NCI-H748 (cell line): Measurements from ENCODE around the gene FERMT1.
"Not testable (repeated sequence)": the region's sequence is repeated elsewhere in the genome, so short reads cannot be mapped to it uniquely, and the experiment has no call there.

Experiments used
- DNase-seq: peaks from one replicate; lab custom pipeline; 2025; ENCODE audit not compliant: unreplicated experiment; lab: John Stamatoyannopoulos, UW

The FERMT1 gene

DNA sequence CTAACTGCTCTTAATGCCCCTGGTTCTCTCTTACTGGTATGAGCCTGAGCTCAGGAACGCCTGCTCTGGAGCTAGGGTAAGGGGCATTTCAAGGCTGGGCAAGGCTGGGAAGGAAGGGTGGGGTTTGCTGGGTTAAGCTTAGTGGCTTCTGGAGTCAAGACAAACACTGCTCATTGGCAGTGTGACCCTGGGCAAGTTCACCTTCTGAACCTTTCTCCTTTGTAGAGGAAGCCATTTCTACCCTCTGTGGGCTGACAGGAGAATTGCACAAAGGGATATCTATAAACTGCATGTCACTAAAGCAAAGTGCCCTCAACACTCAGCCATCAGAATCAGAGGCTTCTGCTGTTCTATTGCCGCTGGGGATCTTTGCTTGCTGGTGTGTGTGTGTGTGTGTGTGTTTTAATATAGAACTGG, 48.7 kb downstream of the FERMT1 start:
- DNase-seq = peak; percentile 82

DNA sequence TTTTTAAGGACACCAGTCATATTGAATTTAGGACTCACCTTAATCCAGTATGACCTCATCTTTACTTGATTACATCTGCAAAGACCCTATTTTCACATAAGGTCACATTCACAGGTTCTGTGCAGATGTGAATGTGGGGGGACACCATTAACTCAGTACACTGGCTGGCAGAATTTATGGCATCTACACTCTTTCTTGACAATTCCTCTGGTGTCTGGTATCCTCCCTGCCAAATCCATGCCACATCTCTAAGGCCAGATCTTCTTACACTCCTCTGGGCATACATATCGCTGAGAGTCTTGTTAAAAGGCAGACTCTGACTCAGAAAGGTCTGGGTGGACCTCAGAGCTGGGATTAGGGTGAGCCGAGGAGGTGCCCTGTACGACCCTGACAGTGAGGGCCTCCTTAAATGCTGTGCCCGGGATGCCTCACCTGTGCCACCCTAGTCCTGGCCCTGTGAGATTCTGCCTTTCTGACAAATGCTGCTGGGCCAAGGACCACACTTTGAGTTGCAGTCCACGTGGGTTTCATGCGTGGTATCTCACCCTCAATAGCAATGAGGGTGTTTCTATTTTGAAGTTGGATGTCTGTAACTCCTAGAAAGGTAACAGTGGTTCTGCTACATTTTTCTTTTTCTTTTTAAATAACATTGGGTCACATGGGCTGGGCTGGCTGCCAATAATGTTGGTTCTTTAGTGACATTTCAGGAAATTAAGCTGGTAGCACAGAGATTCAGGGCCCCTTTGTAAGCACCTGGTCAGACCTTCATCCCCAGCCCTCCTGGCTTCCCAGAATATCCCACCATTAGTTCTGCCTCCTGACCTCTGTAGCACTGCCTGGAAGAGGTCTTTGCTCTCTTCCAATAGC, 51.8 kb downstream of the FERMT1 start:
- DNase-seq = no peak

DNA sequence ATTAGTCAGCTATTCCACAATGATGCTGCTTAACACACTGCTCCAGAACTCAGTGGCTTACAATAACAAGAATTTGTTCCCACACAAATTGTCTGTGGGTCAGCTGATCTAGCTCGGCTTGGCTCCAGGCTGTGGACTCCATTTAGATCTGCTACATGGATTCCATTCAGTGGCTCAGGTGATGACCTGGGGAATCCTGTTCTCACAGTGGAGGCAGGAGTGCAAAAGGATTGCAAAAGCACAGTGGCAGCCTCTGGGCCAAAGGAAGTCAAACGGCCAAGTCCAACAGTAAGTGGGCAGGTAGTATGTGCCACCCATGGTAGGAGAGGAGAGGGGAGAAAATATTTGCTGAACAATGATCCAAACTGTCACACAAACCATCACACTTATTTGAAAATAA, 53.2 kb downstream of the FERMT1 start:
- no peak for DNase-seq

DNA sequence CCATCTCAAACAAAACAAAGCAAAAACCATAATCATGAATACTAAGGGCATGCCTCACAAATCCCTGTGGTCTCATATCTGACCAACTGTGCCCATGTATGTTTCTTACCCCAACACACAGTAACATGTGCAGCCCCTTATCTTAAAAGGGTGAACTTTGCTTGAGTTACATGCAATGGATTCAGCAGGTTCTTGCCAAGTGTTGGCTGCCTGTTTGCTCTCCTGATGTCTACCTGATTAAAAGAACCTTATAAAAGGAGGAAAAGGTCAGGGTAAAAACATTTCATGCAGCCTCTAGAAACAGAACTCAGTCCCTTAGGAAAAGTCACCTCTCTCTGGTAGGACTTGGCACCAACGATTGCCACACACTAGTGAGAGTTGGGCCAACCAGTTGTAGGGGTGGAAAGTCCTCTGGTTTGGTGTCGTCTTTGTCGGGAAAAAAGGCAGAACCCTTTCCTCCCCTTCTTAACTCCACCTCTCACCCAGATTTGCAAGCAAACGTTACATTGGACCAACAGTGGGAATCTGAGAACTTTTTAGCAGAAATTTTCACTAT, 55.0 kb downstream of the FERMT1 start:
- no peak for DNase-seq

DNA sequence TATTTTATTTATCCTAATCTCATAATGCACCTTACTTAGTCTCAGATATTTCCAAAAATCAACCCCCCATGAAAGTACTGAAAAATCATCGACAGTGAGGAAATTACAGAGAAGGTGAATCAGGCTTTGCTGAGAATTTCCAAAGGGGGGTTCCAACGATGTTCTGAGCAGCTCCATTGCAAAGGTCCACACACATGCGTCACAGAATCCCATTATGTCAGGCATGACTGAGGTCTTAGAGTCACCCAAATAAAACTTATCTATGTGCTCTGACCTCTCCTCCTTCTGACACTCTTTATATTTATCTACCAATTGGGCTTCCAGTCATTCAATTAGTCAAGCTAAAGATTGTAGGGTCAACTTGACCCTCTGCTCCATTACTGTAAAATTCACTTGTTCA, 56.2 kb downstream of the FERMT1 start:
- DNase-seq = no peak

DNA sequence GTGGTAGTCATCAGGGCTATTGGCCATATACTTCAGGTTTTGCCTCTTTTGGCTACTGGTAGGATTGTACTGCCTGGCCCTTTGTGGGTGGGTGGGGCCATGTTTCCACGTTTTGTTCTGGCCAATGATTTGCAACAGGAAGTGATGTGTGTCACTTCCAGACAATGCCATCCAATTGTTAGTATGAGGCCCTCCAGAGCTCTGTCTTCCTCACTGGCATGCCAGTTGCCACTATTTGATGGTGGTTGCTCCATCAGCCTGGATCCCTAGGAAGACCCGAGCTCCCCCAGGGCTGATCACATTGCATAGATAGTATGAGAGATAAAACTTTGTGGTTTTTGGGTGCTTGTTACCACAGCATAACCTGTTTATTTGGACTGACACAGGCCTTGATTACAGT, 61.3 kb downstream of the FERMT1 start:
- no peak for DNase-seq

DNA sequence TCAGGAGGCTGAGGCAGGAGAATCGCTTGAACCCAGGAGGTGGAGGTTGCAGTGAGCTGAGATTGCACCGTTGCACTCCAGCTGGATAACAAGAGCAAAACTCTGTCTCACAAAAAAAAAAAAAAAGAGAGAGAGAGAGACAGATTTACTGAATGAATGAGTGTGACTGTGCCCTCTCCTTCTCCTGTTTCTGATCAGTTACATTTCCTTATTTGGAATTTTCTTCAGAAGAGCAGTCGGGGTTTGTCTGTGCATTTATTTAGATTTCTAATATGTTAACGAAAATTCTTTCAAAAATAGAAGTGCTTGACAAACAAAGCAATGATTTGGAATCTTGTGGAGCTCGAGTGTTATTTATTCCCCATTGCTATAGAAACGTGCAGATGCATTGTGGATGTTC, 62.6 kb downstream of the FERMT1 start:
- DNase-seq = no peak

DNA sequence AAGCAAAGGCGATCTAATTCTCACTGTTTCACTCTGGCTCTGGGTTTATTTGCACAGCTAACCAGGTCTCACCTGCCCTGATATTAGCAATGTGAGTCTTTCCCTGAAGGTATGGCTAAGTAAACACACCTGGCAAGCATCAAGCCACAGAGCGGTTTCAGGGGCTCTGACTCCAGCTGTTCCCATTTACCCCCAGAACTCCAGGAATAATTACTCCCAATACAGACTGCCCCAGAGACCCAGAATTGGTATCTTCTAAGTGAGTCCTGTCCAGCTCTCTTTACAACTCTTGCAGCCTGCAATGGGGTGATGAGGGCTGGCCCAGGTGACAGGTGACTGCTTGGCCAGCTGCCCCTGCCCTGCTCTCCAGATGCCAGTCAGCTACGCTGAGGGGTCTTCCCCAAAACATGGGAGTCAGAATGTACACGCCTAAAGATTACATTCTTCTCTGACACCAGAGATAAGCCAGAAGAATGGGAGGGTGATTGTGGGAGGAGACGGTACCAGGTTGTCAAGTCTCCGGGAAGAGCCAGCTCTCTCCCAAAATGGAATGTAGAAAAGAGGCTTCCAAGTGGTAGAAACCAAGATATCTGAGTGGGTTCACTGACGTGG, 64.0 kb downstream of the FERMT1 start:
- peak; percentile 99 for DNase-seq

DNA sequence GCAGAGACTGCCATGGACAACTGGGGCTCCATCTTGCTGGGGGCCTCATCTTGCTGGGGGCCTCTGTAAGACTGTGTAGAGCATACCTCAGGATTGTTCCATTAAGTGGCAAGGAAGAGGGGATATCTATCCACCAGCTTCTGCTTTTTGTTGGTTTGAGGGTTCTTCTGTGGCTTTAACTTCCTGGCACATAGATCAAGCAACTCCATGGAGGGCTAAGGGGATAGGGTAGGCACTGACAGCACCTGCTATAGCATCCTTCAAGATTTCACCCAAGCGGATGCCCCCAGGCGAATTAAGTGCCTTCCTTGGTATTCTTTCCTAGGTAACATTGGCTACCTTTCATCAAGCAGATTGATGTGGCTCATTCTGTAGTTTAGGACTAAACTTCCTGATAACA, 65.1 kb downstream of the FERMT1 start:
- DNase-seq = no peak

DNA sequence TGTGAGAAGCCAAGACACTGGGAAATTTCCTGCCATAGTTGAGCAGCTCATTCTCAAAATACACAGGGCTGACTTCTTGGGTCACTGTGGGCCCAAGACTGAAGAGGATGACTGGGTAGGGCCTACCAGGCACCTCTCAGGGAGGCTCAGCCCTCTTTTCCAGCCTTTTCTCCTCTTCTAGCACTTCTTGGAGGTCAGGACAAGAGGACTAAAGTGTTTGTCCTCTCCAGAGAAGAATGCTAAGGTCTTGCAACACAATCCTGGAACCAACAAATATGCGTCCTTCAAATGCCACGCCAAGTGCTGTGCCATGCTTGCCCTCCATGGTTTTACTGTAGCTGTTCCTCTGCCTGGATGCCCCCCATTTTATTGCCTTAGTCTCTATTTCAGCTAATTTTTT, 65.7 kb downstream of the FERMT1 start:
- DNase-seq = no peak

DNA sequence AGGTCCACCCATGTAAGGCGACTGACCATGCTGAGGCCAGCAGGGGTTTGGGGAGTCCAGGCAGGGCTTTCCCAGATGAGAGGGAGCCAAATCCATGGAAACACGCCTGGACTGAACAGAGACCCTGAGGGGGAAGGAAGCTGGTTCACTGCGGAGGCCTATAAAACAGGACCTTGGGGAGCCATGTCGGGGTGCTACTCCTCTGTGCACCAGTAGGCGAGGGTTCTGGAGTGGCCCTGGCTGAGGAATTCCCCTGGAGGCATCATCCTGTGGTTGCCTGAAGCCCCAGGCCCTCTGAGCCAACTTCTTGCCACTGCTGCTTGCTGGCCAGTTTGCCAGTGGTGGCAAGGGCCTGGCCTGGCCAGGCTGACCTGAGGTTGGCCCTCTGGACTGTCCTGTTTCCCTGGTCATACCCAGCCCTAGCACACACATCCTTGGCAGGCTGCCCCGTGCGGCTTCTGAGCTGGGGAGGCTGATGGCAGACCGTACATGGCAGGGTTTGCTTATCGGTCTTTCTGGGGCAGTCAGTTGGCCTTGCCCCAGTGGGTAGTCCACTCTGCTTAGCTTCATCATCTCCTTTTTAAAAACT, 66.8 kb downstream of the FERMT1 start:
- DNase-seq = no peak

DNA sequence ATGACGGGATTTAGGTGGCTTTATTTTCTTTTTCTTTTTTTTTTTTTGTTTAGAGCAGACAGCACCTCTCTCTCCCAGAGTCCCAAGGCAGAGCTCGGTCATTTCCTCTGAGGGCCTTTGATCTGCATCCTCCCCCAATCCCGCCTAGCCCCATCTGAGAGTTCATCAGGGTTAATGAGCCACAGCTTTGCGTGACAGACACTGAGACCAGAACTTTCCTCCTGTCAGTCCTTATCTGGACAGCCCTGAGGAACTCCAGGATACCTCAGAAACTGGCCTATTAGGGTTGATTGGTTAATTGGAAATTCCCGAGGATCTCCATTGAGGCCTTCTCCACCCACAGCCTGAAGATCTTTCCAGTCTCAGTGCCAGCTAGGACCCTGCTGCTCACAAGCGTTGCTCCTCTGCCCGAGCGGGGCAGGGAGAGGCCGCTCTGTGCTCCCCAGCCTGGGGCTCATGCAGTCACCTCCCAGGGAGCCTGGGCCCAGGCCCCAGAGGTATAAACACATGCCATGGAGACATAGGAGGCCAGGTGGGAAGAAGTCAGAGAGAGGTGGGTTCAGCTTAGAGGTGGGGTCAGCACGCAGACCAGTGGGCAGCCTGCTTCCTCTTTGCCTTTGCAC, 67.6 kb downstream of the FERMT1 start:
- DNase-seq = no peak

DNA sequence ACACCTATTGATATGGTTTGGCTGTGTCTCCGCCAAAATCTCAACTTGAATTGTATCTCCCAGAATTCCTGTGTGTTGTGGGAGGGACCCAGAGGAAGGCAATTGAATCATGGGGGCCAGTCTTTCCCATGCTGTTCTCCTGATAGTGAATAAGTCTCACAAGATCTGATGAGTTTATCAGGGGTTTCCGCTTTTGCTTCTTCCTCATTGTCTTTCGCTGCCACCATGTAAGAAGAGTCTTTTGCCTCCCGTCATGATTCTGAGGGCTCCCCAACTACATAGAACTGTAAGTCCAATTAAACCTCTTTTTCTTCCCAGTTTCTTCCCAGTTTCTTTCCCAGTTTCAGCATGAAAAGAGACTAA, 68.2 kb downstream of the FERMT1 start:
- not testable (repeated sequence) for DNase-seq

DNA sequence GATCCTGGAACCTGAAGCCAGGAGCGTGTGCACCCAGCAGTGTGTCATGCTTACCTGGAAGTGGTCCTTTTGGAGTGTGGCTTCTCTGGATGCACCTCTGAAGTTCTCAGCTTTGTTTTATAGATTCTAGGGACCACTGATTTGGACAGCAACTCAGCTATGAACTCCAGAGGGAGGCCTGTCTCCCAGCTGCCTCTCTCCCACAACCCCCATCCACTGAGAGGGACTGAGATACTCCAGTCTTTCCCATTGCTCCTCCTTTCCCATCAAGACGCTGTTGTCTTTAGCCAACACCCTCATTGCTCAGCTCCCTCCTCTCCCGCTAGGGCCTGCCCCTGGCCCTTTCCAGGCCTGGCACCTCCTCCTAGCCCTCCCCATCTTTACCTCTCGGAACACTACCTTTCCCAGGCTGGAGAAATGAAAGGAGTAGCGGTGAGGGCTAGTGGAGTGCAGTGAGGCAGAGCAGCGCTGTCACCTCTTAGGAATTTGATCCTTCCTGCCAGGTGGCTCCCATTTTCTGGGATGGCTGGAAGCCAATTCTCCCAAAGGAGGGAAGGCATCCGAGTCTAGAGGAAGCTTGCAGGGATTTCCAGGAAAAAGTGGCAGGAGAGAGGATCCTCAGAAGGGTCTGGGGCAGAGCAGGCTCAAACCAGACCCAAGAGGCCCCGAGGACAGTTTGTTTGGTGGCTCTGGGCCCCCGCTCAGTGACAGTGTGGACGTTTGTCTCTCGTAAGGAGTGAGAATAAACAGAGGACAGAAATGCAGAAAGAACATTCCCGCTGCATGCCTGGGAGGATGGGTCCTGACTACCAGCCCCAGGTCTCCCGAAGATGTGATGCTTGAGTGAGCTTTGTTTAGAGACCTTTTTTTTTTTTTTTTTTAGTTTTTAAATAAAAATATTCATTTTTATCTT, 68.8 kb downstream of the FERMT1 start, which contains the start of gene LRRN4:
LRRN4 (minus strand) TSS at position 285 of the 913 bp plus-strand sequence. CDS start 1,261 bp downstream, outside the sequence.
- DNase-seq = peak; percentile 85

DNA sequence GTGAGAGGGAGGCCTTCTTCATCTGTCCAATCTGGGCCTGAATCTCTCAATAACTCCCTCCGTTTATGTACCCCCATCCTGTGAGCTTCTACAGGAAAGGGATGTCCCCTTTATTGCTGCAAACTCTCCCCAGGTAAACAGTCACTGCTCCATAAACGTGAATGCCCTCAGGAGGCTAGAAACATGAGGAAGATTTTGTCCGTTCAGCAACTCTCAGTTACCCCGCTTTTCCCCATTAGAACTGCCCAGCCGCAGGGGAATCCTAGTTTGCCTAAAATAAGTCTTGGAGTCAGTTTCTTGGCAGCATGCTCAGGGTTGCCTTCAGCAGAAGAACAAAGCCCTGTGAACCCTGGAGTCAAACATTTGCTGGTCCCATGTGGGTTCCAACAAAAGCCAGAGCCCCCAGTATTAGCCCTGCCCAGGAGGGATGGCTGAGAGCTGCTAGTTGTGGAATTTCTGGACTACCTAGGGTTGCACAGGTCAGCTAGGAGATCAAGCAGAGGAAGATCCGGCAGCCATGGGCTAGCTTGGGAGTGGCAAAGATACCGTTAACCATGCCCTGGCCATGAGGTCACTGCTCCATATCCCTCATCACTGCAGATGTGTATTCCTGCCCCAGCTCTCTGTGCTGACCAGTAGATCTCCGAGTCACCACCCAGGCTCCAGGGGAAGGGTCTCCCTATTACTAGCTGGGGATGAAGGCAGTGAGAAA, 69.6 kb downstream of the FERMT1 start:
- no peak for DNase-seq

DNA sequence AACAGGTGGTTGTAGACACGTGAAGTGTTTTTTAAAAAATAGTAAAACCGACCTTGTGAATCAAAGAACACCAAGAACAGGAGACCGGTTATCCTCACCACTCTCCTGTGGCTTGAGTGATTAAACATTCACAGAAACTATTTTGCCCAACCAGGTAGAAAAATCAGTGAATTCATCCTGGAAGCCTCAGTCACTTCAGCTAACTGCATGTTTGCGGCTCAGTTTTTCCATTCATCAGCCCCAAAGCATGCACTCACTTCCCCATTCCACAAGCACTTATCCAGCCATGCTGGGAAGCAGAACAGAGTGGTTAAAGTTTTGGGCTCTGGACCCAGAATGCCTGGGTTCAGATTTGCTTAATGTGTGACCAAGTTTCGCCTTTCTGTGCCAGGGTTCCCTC, 71.3 kb downstream of the FERMT1 start:
- DNase-seq = no peak

DNA sequence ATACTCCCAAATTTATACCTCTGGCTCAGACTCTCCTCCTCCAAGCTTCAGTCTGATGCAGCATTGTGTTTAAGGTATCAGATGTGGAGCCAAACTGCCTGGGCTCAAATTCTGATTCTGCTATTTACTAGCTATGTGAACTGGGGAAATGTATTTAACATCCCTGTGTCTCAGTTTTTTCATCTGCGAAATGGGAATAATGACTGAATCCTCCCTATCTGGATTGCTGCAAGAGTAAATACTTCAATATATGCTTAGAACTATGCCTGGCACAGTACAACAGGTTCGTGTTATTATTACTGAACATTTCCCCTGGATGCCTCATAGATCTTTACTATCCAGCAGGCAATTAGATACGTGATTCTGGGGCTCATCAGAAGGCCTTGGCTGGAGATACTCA, 74.4 kb downstream of the FERMT1 start:
- DNase-seq = no peak

DNA sequence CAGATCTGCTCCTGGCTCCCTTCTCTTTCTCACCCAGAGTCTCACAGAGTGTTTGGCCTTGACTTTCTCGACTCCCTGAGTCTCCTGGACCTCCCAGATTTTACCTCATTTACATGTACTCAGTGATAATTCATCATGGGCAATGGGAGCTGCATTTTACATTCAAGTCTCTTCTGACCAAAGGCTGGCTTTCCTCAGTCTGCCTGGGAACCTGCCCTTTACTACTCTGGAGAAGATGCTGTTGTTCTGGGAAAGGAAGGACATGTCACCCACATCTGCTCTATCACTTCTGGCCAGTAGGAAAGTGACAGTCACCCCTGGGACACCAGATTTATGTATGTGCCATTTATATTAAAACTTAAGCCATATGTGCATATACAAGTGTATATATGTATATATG, 76.4 kb downstream of the FERMT1 start:
- DNase-seq = no peak

DNA sequence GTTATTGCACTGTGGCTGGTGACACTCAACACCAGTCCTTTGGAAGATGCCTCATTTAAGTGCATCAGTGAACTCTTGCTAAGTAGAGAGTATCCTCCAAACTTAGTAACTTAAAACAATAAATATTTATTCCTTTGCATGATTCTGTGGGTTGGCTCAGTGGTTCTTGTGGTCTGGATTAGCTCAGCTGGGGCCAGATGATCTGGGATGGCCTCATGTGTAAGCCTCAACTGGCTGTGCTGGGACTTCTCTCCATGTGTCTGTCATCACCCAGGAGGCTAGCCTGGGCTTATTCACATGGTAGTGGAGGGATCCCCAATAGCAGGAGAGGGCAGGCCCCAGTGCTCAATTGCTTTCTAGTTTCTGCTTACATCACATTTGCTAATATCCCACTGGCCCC, 77.3 kb downstream of the FERMT1 start:
- DNase-seq = no peak

DNA sequence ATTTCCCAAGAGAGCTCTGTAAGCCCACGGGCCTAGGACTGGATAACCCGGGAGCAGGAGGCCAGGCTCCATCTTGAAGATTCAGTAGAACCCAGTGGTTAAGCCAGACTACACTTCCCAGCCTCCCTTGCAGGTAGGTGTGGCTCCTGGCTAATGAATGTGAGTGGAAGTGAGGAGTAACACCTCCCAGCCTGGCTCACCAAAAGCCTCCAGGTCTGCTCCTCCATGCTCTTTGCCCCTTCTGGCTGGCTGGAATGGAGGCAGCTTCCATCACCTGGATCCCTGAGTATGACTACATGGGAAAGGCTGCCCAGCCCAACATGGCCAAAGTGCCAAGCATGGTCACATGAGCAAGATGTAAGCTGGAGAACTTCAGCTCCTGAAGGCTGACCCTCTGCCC, 78.7 kb downstream of the FERMT1 start:
- no peak for DNase-seq
